ENCODE measurements around the gene PTPRG. TPM values are rescaled to one million over a fixed set of nuclear protein-coding genes. Genes with fewer than 3 reads are reported as not detected.

The PTPRG gene
- total and polyA plus RNA-seq, 2 donors (not counting 3 experiments of a cell fraction or from before 2014, with no cell fraction given) = 8.9 to 39.1 TPM

GRCh38 chr3:62180514-62180913 is 619.1 kb downstream of the PTPRG start:
- no peak for FAIRE-seq
- dilution Hi-C loops (cut with MboI; ENCODE audit: extremely low pct_ligation_motif_present, low sequenced_read_pairs) = no loop called here
- CTCF ChIA-PET = interaction anchor here (1.2 to 2.3 kb wide), 6 partner anchors 8 to 616 kb away, joined by 3 to 8 read pairs (median 4); no protein-coding TSS in a partner anchor

More at GRCh38 chr3:62180514-62180913, 619.1 kb downstream of the PTPRG start:
- POLR2A ChIA-PET = no interaction called here
- Histone ChIP-seq H3K27ac (ENCODE audit: insufficient read depth, low read depth, low read length) (no peak overlapping the region), H3K4me2 (ENCODE audit: insufficient read depth, low read length) (no peak overlapping the region), H3K9ac (replicated peaks; ENCODE audit: extremely low read depth, insufficient read depth, low read length) (no peak overlapping the region), H3K9me1 (replicated peaks; ENCODE audit: control insufficient read depth, extremely low read depth, insufficient read depth, low read length) (no peaks in the 10 kb centered on the region), H3K4me3 (replicated peaks in 1 of 3; ENCODE audit: insufficient read depth in 1 of 3, low read depth in 1 of 3, low read length in 3 of 3) (no peak overlapping the region), H3K36me3 (ENCODE audit: control insufficient read depth in 2 of 2, extremely low read depth in 1 of 2, insufficient read depth in 2 of 2, low read length in 2 of 2) (no peaks in the 10 kb centered on the region), H4K20me1 (replicated peaks; ENCODE audit: control insufficient read depth, extremely low read depth, insufficient read depth, low read length) (no peaks in the 10 kb centered on the region), H3K9me3 (replicated peaks; ENCODE audit: control insufficient read depth, insufficient read depth, low read length) (no peaks in the 10 kb centered on the region), H3K4me1 (ENCODE audit: control insufficient read depth, extremely low read depth, insufficient read depth, low read length) (no peaks in the 10 kb centered on the region), H3K27me3 (ENCODE audit: control insufficient read depth in 2 of 2, insufficient read depth in 2 of 2, low read length in 2 of 2) (no peaks in the 10 kb centered on the region), H2AFZ (ENCODE audit: low read depth, low read length) (no peak overlapping the region), H3K79me2 (ENCODE audit: control insufficient read depth, insufficient read depth, low read length) (no peaks in the 10 kb centered on the region)
- BruUV-seq (replicated peaks) = no TSS peak
- no peak for DNase-seq (ENCODE audit: low read depth, low spot score)
- TF ChIP-seq CTCF (IDR thresholded peaks at IDR 0.05; ENCODE audit: extremely low read depth in 1 of 2, insufficient read depth in 1 of 2, low read depth in 1 of 2, low read length in 2 of 2) (no peak), EZH2 (IDR thresholded peaks at IDR 0.05; ENCODE audit: borderline replicate concordance, low read depth, low read length, severe bottlenecking) (no peak), GATA2 (IDR thresholded peaks at IDR 0.05; ENCODE audit: insufficient read depth, insufficient read length, low read depth, low read length) (no peak), POLR2AphosphoS5 (IDR thresholded peaks at IDR 0.05; ENCODE audit: insufficient read depth, low read depth, low read length) (no peak), MYC (IDR thresholded peaks at IDR 0.05; ENCODE audit: low read depth, low read length) (no peak), POLR2A (IDR thresholded peaks at IDR 0.05; ENCODE audit: low read depth, low read length) (no peak), JUN (IDR thresholded peaks at IDR 0.05; ENCODE audit: borderline replicate concordance, insufficient read depth, insufficient read length, low read depth) (no peak), FOS (IDR thresholded peaks at IDR 0.05; ENCODE audit: borderline replicate concordance, insufficient read depth, low read length) (no peak), MAX (IDR thresholded peaks at IDR 0.05; ENCODE audit: insufficient read depth, insufficient read length) (no peak)
- intact Hi-C loops (cut with micrococcal nuclease) = loop anchor here (10.0 kb wide), 1 partner anchor 926 kb away; the partner anchor contains the start of gene FHIT
